Vagina (tissue), 2 donors: ENCODE measurements around the gene EMD. TPM values are rescaled to one million over a fixed set of nuclear protein-coding genes. Genes with fewer than 3 reads are reported as not detected.
"Not testable (repeated sequence)": the region's sequence is repeated elsewhere in the genome, so short reads cannot be mapped to it uniquely, and the experiment has no call there.

Source experiments
- DNase-seq, 2 donors: peaks; one replicate each; pipeline ENCODE4 v3.0.0-alpha.2; 2017; ENCODE audit errors: extremely low spot score in 2 of 2
- H3K27ac ChIP-seq: fragments of 200-600 bp; sonication (generic); one replicate; pipeline ENCODE4 v1.5.1; 2019
- H3K27me3 ChIP-seq: fragments of 200-600 bp; sonication (generic); one replicate; pipeline ENCODE4 v1.5.1; 2019
- H3K36me3 ChIP-seq, 2 donors: fragments of 200-600 bp; sonication (generic); one replicate each; pipeline ENCODE4 v1.5.1; 2017 to 2019
- H3K4me1 ChIP-seq: fragments of 200-600 bp; sonication (generic); one replicate; pipeline ENCODE4 v1.5.1; 2019
- H3K4me3 ChIP-seq, 2 donors: fragments of 200-600 bp; sonication (generic); 1 replicate in 1 of 2; 2 replicates in 1 of 2; pipeline ENCODE4 v1.5.1; 2016 to 2019
- H3K9me3 ChIP-seq: fragments of 200-600 bp; sonication (generic); one replicate; pipeline ENCODE4 v1.5.1; 2019
- CTCF ChIP-seq, 3 experiments: fragments of 450-650 bp in 2 of 3; fragments of 200-600 bp in 1 of 3; sonication (generic) in 1 of 3; IDR thresholded peaks; one replicate each; pipeline ENCODE4 v1.5.1; 2017 to 2019; ENCODE audit warnings: antibody characterized with exemption in 3 of 3, mild to moderate bottlenecking in 2 of 3, moderate library complexity in 2 of 3
- POLR2A ChIP-seq, 2 donors: fragments of 450-650 bp; IDR thresholded peaks; one replicate each; pipeline ENCODE4 v1.6.1; 2017; ENCODE audit warnings: antibody characterized with exemption in 2 of 2, mild to moderate bottlenecking in 2 of 2, moderate library complexity in 2 of 2
- POLR2AphosphoS5 ChIP-seq, 2 donors: sonication (generic); formaldehyde crosslinking; IDR thresholded peaks; one replicate each; pipeline ENCODE4 v1.9.0; 2017; ENCODE audit warnings: antibody characterized with exemption in 2 of 2, mild to moderate bottlenecking in 2 of 2, low read depth in 1 of 2; ENCODE audit not compliant: insufficient read depth in 1 of 2
- intact Hi-C: fragments of 100-400 bp; cut with DNase I; formaldehyde crosslinking; loops from one replicate; pipeline ENCODE4 v1.15.1; 2023
- total RNA-seq: library from RNA; depleted of rRNA; stranded (reverse); fragments of >200 nt; gene quantifications from one replicate; pipeline ENCODE4 v1.2.3, GENCODE V29; 2016

The EMD gene
- total RNA-seq, 1 donor from 2014 or later, result 59.2 TPM

- DNase-seq, result no peak
- Histone ChIP-seq H3K27me3 (no peaks in the 10 kb centered on the region), H3K9me3 (no peaks in the 10 kb centered on the region), H3K4me1 (peaks cover 21% of the 10 kb centered on the region), H3K4me3 (peak overlapping the region; percentile 65 to 69), H3K36me3 (peaks cover 0 to 20% of the 10 kb centered on the region in 2 donors), H3K27ac (peak overlapping the region; percentile 88)
- TF ChIP-seq CTCF (IDR thresholded peaks at IDR 0.05), result no peak
- TF ChIP-seq POLR2A (IDR thresholded peaks at IDR 0.05), result peak in 1 of 2 donors; percentile 30
- intact Hi-C loops, result loop anchor here (5.0 kb wide), 1 partner anchor 135 kb away; no protein-coding TSS in a partner anchor
These were observed 18.1 kb downstream of the EMD start for GRCh38 chrX:154396973-154397887.

- peaks cover 0 to 20% of the 10 kb centered on the region in 2 donors for H3K36me3 ChIP-seq
- peak in 1 of 2 donors; percentile 98 for DNase-seq
- no peaks in the 10 kb centered on the region for H3K27me3 ChIP-seq
- intact Hi-C loops, result loop anchor here (5.0 kb wide), 1 partner anchor 134 kb away; no protein-coding TSS in a partner anchor
- H3K27ac ChIP-seq, result peak within 1 kb of the TSS; percentile 88
- H3K9me3 ChIP-seq, result no peaks in the 10 kb centered on the region
- H3K4me3 ChIP-seq, result peak within 1 kb of the TSS; percentile 65 to 69
- TF ChIP-seq POLR2A (IDR thresholded peaks at IDR 0.05) (peak in 1 of 2 donors; percentile 79), POLR2AphosphoS5 (IDR thresholded peaks at IDR 0.05; ENCODE audit: insufficient read depth in 1 of 2, low read depth in 1 of 2) (peak; percentile 85 to 94), CTCF (IDR thresholded peaks at IDR 0.05) (no peak)
- peaks cover 21% of the 10 kb centered on the region for H3K4me1 ChIP-seq
These were observed 19.0 kb downstream of the EMD start, which contains the start of gene RPL10 for GRCh38 chrX:154397888-154398667. Gene RPL10, plus strand, starts transcription at chrX:154398377. Its CDS starts 143 bp downstream, at chrX:154398520.

DNA sequence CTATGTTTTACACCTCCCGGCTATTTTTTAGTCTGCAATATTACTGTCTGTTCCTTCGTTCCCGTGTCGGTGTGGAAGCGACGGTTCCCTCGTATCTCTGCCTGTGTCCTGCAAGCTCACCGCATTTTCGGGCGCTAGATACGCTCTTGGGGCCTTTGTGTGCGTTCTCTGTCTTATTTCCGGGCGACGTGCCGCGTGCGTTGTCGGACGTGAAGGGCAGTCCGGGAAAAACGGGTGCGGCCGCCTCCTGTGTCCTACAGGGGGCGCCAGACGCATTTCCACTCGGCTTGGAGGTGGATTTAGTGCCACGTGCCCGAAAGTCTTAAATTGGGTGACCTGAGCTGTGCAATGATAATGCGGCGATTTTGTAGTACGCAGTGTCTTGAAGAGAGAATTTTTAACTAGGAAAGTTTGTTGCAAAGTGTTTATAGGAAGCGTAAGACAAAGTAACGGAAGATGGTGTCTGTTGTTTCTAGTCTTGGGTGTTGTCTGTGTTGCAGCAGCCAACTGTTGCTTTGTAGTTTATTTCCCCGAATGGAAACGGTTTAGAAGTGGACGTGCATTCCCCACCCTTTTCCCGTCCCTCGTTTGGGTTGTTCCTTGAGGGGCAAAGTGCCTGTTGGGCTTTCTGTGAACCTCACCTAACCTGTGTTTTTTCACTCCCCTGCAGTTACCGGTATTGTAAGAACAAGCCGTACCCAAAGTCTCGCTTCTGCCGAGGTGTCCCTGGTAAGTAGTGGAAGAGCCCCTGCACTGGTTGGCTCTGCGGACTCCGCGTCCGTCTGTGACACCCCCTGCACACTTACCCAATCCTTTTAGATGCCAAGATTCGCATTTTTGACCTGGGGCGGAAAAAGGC lies 19.8 kb downstream of the EMD start:
- no peaks in the 10 kb centered on the region for H3K9me3 ChIP-seq
- no peak for DNase-seq
- H3K4me3 ChIP-seq, result peak overlapping the region; percentile 65 to 69
- H3K36me3 ChIP-seq, result peaks cover 0 to 20% of the 10 kb centered on the region in 2 donors
- TF ChIP-seq CTCF (IDR thresholded peaks at IDR 0.05) (peak; percentile 52 to 76 (median 60)), POLR2A (IDR thresholded peaks at IDR 0.05) (peak in 1 of 2 donors; percentile 11), POLR2AphosphoS5 (IDR thresholded peaks at IDR 0.05; ENCODE audit: insufficient read depth in 1 of 2, low read depth in 1 of 2) (no peak)
- intact Hi-C loops, result loop anchor here (5.0 kb wide), 1 partner anchor 133 kb away; no protein-coding TSS in a partner anchor
- no peaks in the 10 kb centered on the region for H3K27me3 ChIP-seq
- H3K4me1 ChIP-seq, result peaks cover 21% of the 10 kb centered on the region
- peak overlapping the region; percentile 88 for H3K27ac ChIP-seq

GRCh38 chrX:154399527-154400368 lies 20.7 kb downstream of the EMD start:
- DNase-seq, result no peak
- Histone ChIP-seq H3K4me3 (peak overlapping the region; percentile 65 to 69), H3K27ac (peak overlapping the region; percentile 88), H3K4me1 (peaks cover 21% of the 10 kb centered on the region), H3K36me3 (peaks cover 0 to 20% of the 10 kb centered on the region in 2 donors), H3K9me3 (no peaks in the 10 kb centered on the region), H3K27me3 (no peaks in the 10 kb centered on the region)
- TF ChIP-seq POLR2AphosphoS5 (IDR thresholded peaks at IDR 0.05; ENCODE audit: insufficient read depth in 1 of 2, low read depth in 1 of 2), result no peak
- no peak for TF ChIP-seq POLR2A (IDR thresholded peaks at IDR 0.05)
- no peak for TF ChIP-seq CTCF (IDR thresholded peaks at IDR 0.05)
- intact Hi-C loops, result loop anchor here (5.0 kb wide), 1 partner anchor 133 kb away; no protein-coding TSS in a partner anchor

- Histone ChIP-seq H3K4me1 (peaks cover 21% of the 10 kb centered on the region), H3K36me3 (peaks cover 0 to 20% of the 10 kb centered on the region in 2 donors)
- H3K27me3 ChIP-seq, H3K27ac ChIP-seq, H3K4me3 ChIP-seq, H3K9me3 ChIP-seq, DNase-seq, intact Hi-C loops: not testable (repeated sequence)
These were observed 21.3 kb downstream of the EMD start for GRCh38 chrX:154400369-154400817.
